GM12878 (cell line): Measurements from ENCODE around the gene TGIF2.

Source experiments
- BCL11A ChIP-seq: IDR thresholded peaks from 2 replicates; pipeline ENCODE4 v1.6.1; 2011; ENCODE audit warnings: low read depth, low read length
- BHLHE40 ChIP-seq, 2 experiments: fragments of 450-650 bp in 1 of 2; IDR thresholded peaks; 2 replicates each; pipeline ENCODE4 v1.6.1; 2011 to 2017; ENCODE audit warnings: low read depth in 2 of 2, borderline replicate concordance in 1 of 2, improper control_type of control experiment in 1 of 2, low read length in 1 of 2, mild to moderate bottlenecking in 1 of 2
- JUND ChIP-seq: IDR thresholded peaks from 2 replicates; pipeline ENCODE4 v1.6.1; 2012; ENCODE audit warnings: low read depth, mild to moderate bottlenecking, low read length, improper control_type of control experiment, moderate library complexity
- PKNOX1 ChIP-seq: fragments of 450-650 bp; IDR thresholded peaks from 2 replicates; pipeline ENCODE4 v1.6.1; 2016; ENCODE audit warnings: mild to moderate bottlenecking
- POLR2A ChIP-seq: IDR thresholded peaks from 2 replicates; pipeline ENCODE4 v1.6.1; 2011; ENCODE audit warnings: low read depth, mild to moderate bottlenecking, low read length
- POLR2AphosphoS2 ChIP-seq: IDR thresholded peaks from 2 replicates; pipeline ENCODE4 v1.6.1; 2011; ENCODE audit warnings: low read depth, mild to moderate bottlenecking, low read length, improper control_type of control experiment, moderate library complexity
- YY1 ChIP-seq: IDR thresholded peaks from 2 replicates; pipeline ENCODE4 v1.6.1; 2011; ENCODE audit warnings: low read depth, mild to moderate bottlenecking, low read length
- ZSCAN29 ChIP-seq: fragments of 450-650 bp; IDR thresholded peaks from 2 replicates; pipeline ENCODE4 v1.6.1; 2017; ENCODE audit warnings: mild to moderate bottlenecking, moderate library complexity

DNA sequence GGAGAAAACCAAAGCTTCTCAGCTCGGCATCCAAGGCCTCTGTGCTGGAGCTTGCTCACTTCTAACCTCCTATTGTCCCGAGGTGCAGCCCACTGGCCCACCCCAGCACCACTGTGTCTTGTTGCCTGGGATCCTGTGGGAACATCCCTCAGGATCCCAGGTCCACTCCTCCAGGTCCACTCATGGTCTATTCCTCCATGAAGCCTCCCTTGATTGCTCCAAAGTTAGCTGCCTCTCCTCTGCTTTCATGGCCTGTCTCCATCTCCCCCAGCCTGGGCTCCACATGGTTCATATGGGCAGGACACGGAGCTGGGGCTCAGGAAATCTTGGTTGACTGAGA lies 58.7 kb downstream of the TGIF2 start:
- TF ChIP-seq YY1 (no peak), PKNOX1 (no peak), POLR2AphosphoS2 (no peak), BCL11A (no peak), JUND (no peak), BHLHE40 (IDR thresholded peaks at IDR 0.05; ENCODE audit: borderline replicate concordance in 1 of 2, low read depth in 2 of 2, low read length in 1 of 2) (no peak), ZSCAN29 (no peak), POLR2A (no peak)
